Measurements from ENCODE around the gene IFI35.
"Not testable (repeated sequence)": the region's sequence is repeated elsewhere in the genome, so short reads cannot be mapped to it uniquely, and the experiment has no call there.

Gene IFI35

DNA sequence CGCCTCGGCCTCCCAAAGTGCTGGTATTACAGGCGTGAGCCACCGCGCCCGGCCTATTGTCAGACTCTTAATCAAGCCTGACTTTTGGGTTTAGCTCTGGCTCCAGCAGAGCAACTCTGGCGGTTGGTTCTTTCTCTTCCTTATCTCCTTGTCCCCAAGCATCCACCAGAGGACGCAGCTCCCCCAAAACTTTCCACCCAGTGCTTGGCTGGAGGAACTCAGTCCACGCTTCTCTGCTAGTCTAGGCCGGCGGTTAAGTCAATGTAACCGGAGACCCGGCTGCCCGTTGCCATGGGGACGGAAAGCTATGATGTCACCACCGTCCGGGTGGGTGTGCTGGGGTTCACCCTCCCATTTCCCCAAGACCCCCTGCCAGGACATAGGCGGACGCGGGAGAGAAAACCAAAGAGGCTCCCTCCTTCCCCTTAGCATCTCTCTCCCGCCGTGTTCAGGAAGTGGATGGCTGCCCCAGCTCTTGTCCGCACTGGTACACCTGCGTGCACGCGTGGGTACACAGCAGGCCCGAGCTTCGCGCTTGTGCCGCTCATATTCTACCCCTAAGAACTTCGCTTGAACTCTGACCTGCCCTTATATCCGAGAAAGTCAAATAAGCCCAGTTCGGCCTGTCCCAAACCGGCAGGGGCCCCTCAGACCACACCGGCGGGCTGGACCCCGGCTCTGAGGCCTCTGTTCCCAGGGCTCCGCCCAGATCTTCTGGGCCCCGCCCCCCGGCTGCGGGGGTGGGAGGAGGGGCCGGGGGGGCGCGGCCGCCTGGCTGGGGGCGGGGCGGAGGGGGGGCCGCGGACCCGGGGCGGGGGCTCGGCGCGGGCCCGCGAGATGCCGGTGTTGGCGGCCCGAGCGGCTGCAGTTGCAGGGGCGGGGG is 18.1 kb downstream of the IFI35 start, which contains the start of gene RND2:
Gene RND2, plus strand, starts transcription at position 825 of the 883 bp plus-strand sequence. CDS start 117 bp downstream, outside the sequence.
- DNase-seq (ENCODE audit: low read depth) = peak; percentile 33

DNA sequence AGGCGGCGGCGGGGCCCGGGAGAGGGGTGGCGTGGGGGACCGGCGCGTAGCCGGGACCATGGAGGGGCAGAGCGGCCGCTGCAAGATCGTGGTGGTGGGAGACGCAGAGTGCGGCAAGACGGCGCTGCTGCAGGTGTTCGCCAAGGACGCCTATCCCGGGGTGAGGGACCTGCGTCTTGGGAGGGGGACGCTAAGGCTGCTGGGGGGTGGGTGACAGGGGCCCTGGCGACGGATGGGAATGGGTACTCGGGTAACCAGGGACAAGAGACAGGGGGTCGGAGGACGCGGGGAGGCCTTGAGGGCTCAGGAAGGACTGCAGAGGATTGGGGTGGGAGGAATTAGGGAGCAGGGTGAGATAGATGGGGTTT is 18.7 kb downstream of the IFI35 start:
- DNase-seq (ENCODE audit: low read depth) = no peak

DNA sequence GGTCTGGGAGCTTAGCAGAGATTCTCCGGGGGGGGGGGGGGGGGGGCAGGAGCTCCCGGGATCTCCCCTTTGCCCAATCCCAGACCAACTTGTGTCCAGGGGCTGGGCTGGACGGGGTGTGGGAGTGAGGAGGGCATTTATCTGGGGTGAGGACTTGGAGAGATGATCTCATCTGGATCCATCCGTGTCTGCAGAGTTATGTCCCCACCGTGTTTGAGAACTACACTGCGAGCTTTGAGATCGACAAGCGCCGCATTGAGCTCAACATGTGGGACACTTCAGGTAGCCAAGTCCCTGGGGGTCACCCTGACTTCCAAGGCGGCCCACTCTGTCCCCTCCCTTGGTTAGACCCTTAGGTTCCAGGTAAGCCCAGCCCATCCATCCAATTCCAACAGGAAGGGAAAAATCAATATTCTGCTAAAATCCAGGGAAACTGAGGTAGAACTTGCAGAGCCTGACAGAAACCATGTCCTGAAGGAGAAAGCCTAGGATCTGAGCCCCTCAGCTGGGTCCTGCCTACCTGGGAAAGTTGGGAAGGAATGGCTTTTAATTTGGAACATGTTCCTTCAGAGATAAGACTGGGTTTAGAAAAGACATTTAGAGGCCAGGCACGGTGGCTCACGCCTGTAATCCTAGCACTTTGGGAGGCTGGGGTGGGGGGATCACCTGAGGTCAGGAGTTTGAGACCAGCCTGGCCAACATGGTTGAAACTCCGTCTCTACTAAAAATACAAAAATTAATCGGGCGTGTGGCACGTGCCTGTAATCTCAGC is 19.4 kb downstream of the IFI35 start:
- no peak for DNase-seq (ENCODE audit: low read depth)

DNA sequence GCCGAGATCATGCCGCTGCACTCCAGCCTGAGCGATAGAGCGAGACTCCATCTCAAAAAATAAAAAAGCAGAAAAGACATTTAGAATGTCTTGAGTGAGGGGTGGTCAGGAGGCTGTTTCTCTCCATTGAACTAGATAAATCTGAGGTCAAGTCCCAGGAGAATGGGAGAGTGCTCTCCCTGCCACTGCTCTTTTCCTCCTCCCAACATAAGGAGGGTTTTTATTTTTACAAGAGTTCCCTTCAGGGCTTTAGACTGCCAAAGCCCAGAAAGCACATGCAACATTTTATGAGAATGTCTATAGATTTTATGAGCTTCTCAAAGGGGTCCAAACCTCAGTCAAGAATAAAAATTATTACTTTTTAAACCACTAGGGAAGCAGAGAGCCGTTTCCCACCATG is 20.0 kb downstream of the IFI35 start:
- no peak for DNase-seq (ENCODE audit: low read depth)

DNA sequence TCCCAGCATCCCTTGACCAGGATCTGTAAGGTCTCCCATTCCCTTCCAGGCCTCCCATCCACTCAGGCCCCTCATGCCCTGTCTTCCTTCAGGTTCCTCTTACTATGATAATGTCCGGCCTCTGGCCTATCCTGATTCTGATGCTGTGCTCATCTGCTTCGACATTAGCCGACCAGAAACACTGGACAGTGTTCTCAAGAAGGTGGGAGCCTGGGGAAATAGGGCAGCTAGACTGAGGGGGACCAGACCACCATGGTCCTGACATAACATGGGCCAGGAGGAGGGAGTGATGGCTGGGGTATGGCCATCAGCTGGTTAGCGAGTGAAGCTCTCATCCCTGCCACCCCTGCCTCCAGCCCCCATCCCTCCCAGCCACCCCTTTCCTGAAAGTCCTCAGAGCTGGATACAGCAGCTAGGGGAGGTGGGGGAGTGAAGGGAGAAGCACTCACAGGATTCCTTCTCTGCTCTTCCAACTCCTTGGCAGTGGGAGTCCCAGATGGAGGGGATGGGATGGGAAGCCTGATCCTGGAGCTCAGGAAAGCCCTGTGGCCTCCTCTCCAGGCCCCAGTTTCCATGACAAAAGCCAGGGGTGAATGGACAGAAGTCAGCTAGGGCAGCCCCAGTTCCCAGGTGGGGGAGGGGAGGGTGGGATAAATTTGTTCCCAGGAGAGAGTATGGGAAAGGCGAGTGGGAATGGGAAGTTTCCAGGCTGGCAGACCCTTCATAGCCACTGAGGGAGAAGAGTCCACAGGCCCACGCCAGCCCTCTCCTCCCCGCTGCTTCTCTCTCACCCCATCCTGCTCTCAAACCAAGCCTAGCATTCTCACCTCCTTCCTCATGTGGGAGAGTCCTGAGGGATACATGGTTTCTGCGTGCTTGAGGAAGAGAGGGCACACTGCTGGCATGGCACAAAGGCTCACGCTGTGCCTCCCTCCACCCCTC is 20.8 kb downstream of the IFI35 start:
- DNase-seq (ENCODE audit: low read depth) = no peak

DNA sequence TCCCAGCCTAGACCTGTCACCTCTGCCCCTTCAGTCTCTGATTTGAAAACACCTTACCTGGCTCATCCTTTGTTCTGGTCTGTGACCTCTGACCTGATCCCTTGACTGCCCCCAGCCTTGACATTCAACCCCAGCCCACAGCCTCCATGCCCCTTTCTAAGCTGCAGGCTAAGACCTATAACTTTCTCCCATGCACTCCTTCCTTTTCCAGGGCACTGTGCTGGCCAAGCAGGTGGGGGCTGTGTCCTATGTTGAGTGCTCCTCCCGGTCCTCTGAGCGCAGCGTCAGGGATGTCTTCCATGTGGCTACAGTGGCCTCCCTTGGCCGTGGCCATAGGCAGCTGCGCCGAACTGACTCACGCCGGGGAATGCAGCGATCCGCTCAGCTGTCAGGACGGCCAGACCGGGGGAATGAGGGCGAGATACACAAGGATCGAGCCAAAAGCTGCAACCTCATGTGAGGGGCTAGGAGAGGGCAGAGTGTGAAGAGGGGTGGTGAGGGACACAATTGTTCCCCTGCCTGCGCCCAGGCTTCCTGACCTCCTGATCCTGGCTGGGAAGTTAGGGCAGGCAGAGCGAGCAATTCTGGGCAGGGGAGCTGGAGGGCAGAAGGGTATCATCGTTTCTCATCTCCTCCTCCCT is 21.8 kb downstream of the IFI35 start:
- DNase-seq (ENCODE audit: low read depth) = no peak

DNA sequence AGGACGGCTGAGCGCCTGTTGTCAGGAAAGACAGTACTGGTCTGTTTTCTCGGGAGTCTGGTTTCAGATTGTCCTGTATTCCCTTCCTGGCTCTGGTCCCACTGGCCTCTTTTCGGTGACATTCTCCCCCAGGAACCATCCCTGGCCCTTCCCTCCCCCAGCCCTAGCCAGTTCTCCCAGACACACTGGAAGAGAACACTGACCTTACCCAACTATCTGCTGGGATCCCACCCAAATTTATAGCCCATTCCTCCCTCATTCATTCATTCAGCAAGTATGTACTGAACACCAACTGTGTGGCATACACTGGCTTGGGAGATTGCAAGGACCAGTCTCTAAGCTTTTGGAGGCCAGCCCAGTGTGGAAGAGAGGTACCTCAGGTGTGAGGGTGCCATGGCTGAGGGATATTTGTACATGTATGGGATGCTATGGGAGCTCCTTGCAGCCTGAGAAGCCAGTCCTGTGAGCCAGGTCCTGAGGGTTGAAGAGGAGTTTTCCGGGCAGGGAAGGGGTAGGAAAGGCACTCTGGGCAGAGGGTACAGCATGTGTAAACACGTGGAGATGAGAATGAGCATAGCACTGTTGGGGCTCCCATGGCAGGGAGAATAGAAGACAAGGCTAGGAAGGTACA is 23.7 kb downstream of the IFI35 start:
- DNase-seq (ENCODE audit: low read depth) = no peak

DNA sequence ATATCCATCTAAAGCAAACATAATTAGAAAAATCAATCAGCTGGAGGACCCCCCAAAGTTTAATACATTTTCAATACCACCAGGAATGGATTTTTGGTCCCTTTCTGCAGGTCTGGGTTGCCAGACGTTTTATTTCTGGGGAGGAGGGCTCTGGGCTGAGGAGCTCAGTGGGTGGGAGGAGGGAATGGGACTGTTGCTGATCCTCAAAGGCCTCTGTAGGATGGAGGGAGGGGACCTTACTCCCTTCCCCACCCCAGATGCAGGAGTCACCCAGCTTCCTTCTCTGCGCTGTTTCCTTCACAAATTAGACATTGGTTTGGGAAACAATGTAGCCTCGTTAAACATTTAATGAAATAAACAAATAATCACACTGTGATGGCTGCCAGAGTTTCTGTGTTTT is 25.1 kb downstream of the IFI35 start:
- DNase-seq (ENCODE audit: low read depth) = no peak

DNA sequence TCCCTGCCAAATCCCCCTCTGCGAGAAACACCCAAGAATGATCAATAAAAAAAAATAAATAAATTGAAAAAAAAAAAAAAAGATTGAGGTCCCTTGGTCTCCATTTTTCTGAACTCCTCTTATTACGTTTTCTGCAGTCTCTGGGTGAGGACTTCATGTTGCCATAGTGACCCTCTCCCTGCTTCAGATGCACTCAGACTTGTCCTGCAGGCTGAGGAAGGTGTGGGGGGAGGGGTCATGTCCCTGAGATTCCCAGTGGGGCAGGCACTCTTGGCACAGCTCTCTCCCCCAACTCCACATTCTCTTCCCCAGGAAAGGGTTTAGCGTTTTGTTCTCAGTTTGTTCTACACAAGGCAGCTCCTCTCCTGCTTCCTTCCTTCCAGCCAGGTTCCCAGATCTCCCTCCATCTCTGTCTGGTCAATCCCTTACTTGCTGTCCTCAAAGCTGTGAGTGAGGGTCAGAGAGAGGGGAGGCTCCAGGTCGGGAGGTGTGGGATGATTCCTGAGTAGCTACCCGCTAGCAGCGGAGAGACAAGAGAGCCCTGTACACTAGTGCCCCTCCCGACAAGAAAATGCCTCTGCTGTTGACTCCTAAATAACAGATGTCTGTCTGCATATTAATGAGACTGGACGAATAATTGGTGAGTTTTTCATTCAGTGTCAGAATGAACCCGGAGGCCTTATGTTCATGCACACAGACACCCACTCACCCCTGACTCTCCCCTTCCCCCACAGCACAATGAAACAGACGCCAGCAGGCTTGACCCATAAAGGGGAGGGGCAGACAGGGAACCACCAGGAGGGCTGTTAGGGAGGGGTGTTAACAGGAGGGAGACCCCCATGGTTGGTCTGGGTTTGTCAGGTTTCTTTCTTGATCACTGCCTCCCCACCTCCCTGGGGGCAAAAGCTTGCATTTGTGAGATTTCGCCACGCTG is 27.6 kb downstream of the IFI35 start:
- no peak for DNase-seq (ENCODE audit: low read depth)

DNA sequence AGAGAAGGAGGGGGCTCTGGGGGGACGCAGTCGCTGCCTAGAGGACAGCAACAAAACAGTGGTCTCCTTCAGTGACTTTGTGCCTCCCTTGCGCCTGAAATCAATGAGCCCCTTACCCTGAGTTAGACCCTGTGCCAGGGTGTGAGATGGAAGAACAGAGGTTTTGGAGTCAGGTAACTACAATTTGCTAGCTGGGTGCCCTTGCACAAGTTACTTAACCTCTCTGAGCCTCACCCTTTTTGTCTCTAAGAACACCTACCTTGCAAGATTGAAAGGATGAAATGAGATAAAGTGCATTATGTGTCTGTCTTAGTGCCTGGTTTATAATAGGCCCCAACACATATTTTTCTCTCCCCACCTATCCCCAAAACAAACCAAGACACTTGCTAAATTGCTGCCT is 28.3 kb downstream of the IFI35 start:
- no peak for DNase-seq (ENCODE audit: low read depth)

DNA sequence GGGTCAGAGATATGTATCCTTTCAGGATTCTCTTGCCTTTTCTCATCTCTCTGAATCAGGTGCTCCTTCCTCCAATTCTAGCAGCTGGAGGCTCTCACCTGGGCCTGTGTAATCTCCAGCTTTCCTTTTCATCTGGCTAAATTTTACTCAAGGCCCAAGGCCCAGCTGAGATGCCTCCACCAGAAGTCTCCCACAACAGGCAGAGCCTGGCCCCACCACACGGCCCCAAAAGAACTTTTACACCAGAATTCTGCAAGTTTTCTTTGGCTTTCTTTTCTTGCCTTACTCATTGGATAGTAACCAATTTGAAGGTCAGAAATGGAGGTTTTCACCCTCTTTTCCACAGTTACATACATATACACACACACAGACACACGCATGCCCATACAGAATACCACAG is 33.1 kb downstream of the IFI35 start:
- DNase-seq (ENCODE audit: low read depth) = no peak

DNA sequence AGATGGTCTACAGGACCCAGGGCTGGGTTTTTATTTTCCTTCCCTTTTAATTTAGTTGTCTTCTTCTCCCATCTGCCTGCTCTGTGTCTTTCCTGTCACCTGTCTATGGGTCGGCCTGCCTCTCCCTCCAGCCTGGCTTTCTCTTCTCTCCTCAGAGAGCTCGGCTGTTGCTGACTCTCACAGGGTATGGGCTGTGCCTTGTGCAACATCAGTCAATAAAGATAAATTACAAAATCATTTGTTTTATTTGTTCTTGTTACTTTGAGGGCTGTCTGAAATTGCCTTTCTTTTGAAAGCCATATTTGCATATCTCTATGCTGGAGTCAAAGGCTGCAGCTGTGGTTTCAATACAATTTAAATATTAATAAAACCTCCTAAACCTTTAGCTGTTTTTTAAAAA is 34.1 kb downstream of the IFI35 start:
- no peak for DNase-seq (ENCODE audit: low read depth)

DNA sequence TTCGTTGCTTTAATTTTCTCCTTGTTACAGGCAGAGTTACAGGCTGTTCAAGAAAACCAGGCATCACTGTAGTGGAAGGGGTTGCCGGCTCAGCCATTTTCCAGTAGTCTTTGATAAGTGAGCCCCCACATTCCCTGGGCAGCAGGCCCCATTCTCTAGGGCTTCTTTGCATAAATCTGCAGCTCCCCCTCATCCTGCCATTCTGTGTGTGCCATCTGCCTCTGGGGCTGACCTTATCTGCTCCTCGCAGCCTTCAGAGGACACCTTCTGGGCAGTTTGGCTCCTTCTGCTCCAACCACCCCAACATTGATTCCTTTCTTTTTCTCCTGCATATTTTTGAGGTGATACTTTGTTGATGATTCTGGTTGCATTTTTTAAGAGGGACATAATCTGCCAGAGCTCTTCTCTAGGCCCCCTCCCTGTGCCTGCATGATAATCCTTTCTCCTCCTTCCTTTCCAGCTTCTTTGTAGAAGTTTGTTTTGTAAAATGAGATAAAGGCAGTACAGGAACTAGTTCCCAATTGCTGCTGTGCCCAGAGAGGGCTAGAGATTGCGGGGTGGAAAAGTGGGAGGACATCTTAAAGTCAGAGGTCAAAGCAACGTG is 35.5 kb downstream of the IFI35 start:
- no peak for DNase-seq (ENCODE audit: low read depth)

DNA sequence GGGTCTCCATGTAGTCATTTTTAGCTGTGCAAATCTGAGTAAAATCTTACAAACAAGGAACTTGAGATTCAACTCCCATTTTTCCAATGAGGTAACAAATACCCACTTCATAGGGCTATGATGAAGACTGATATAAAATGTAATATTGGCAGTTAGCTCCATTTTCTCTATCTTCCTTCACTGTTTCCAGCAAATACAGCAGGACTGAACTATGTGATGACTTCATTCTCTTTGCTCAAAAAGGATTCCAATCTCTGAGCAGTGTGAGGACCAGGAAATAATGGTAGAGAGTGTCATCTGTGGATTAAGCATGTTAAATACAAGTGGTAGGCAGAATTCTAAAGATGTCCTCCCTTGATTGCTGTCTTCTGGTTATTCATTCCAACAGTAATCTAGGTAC is 36.7 kb downstream of the IFI35 start:
- DNase-seq (ENCODE audit: low read depth) = no peak

DNA sequence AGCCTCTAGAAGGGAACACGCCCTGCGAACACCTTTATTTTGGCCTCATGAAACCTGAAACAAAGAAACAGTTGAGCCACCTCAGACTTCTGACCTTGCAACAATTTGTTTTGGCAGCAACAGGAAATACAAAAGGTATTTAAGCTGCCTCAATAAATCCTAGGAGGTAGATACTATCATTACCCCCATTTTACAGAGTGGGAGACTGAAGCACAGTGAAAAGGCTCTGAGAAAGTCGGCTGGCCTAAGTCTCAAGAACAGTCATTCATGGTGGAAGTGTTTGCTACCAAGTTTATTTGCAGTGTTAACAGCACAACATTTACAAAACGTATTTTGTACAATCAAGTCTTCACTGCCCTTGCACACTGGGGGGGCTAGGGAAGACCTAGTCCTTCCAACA is 37.4 kb downstream of the IFI35 start:
- DNase-seq (ENCODE audit: low read depth) = no peak

DNA sequence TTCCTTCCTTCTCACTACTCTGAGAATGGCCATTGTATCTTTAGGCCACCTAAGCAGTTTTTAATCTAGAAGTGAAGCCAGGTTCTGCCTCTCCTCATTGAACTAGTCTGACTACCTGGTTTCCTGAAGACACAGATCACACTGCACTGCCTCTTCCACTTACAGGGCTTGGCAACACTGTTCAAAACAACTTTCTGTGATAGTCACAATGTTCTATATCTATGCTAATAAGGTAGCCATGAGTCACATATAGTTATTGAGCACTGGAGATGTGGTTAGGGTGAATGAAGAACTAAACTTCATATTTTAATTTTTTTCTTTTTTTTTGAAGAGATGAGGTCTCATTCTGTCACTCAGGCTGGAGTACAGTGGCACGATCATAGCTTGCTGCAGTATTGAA is 45.4 kb downstream of the IFI35 start:
- DNase-seq (ENCODE audit: low read depth) = no peak

DNA sequence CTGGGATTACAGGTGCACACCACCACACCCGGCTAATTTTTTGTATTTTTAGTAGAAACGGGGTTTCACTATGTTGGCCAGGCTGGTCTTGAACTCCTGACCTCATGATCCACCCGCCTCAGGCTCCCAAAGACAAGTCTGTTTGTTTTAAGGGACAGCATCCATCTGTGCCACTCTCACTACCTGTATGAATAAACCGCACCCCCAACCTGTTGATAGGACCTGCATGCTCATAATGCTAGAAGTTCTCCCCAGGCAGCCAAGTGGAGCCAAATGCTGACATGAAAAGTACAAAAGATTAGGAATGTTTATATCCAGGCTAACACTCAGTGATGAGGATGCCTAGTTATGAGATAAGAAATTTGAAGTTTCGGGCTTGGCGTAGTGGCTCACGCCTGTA is 46.4 kb downstream of the IFI35 start:
- not testable (repeated sequence) for DNase-seq (ENCODE audit: low read depth)

DNA sequence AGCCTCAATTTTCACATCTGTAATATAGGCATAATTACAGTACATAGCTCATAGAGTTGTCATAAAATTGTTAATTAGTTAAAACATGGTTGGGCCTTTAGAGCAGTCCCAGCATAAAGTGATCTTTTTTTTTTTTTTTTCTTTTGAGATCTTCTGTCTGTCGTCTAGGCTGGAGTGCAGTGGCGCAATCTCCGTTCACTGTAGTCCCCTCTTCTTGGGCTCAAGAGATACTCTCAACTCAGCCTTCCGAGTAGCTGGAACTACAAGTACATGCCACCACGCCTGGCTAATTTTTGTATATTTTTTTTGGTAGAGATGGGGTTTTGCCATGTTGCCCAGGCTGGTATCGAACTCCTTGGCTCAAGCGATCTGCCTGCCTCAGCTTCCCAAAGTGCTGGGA is 49.5 kb downstream of the IFI35 start:
- no peak for DNase-seq (ENCODE audit: low read depth)

DNA sequence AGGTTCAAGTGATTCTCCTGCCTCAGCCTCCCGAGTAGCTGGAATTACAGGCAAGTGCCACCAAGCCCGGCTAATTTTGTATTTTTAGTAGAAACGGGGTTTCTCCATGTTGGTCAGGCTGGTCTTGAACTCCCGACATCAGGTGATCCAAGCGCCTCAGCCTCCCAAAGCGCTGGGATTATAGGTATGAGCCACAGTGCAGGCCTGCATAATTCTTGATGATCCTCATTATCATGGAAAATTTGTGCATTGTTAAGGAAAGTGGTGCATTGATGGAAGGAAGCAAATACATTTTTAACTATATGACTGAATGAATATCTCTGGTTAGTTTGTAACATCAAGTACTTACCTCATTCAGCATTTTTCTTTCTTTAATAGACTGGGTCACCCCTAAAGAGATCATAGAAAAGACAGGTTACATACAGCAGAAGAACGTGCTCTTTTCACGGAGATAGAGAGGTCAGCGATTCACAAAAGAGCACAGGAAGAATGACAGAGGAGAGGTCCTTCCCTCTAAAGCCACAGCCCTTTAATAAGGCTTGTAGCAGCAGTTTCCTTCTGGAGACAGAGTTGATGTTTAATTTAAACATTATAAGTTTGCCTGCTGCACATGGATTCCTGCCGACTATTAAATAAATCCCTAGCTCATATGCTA is 56.5 kb downstream of the IFI35 start:
- DNase-seq (ENCODE audit: low read depth) = no peak

Data from HS-5 (cell line).